Dendritic cell treated with granulocyte-macrophage colony-stimulating factor and Interleukin-4, amounts not matched to agents 40 ng/mL and 50 ng/mL, for 4 days (primary cell): ENCODE data around the gene ITGAE.
A peak's percentile ranks its signal among the peaks of the same experiment; 100 is the strongest.
"Not testable (repeated sequence)": the region's sequence is repeated elsewhere in the genome, so short reads cannot be mapped to it uniquely, and the experiment has no call there.

Experiments
- H3K27ac Mint-ChIP-seq: one replicate; pipeline ENCODE4 v1.8.0; 2022; ENCODE audit warnings: mild to moderate bottlenecking, mixed read lengths
- H3K27me3 Mint-ChIP-seq: one replicate; pipeline ENCODE4 v1.8.0; 2022; ENCODE audit warnings: mild to moderate bottlenecking, mixed read lengths
- H3K36me3 Mint-ChIP-seq: one replicate; pipeline ENCODE4 v1.8.0; 2022; ENCODE audit warnings: low read depth, mixed read lengths
- H3K4me1 Mint-ChIP-seq: one replicate; pipeline ENCODE4 v1.8.0; 2022; ENCODE audit warnings: low read depth, mixed read lengths
- H3K4me3 Mint-ChIP-seq: one replicate; pipeline ENCODE4 v1.8.0; 2022; ENCODE audit warnings: mild to moderate bottlenecking, moderate library complexity, mixed read lengths
- H3K9me3 Mint-ChIP-seq: one replicate; pipeline ENCODE4 v1.8.0; 2022; ENCODE audit warnings: mixed read lengths
- intact Hi-C: fragments of 100-400 bp; cut with micrococcal nuclease; formaldehyde crosslinking; loops from one replicate; pipeline ENCODE4 v1.15.0; 2022

The ITGAE gene

DNA sequence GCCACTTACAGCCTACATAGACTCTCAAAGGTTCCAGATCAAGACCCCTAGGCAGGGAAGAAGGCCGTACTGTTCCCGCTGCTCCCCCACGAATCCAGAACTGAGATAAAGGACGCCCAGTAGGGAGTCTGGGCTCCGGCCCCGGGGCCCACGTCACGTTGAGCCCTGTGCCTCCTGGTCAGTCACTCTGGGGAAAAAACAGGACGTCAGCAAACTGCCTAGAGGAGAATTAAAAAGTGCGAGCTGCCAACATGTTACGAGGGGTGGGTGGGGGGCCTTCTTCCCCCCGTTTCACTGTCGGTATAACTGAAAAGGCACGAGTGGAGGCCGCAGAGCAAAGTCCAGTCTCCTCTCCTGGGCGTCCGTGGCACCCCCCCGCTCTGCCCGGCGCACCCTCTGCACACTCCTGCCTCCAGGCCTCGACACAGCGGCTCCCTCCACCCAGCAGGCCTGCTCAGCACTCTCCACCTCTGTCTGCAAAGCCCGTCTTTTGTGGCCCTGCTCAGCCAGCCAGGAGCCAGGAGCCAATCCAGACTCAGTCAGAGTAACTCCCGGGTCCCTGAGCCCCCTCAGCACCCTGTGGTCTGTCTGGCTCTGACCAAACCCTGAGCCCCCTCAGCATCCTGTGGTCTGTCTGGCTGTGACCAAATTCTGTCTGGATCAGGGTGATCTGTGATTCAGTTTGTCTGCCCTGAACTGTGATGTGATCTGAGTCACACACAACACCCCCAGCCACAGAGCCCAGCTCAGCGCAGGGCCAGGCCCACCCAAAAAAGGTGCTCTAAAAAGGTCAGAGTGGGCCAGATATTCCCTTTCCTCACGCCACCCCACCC, 6.2 kb downstream of the ITGAE start:
- Mint-ChIP-seq H3K27me3 (no peaks in the 10 kb centered on the region), H3K36me3 (no peaks in the 10 kb centered on the region), H3K4me1 (peaks cover 65% of the 10 kb centered on the region), H3K9me3 (no peaks in the 10 kb centered on the region), H3K4me3 (no peak overlapping the region), H3K27ac (no peak overlapping the region)
- intact Hi-C loops = no loop called here

DNA sequence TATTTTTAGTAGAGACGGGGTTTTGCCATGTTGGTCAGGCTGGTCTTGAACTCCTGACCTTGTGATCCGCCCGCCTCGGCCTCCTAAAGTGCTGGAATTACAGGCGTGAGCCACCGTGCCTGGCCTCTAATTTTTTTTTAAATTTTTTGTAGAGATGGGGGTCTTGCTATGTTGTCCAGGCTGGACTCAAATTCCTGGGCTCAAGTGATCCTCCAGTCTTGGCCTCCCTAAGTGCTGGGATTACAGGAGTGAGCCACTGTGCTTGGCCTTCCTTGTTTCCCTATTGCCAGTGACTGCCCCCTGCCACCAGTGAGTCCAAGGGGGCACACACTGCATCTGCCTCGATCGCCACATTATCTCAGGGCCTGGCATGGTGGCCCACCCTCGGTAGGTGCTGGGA, 6.8 kb downstream of the ITGAE start:
- H3K4me1 Mint-ChIP-seq = peaks cover 65% of the 10 kb centered on the region
- H3K4me3 Mint-ChIP-seq, H3K9me3 Mint-ChIP-seq, intact Hi-C loops, H3K27ac Mint-ChIP-seq, H3K27me3 Mint-ChIP-seq, H3K36me3 Mint-ChIP-seq: not testable (repeated sequence)

DNA sequence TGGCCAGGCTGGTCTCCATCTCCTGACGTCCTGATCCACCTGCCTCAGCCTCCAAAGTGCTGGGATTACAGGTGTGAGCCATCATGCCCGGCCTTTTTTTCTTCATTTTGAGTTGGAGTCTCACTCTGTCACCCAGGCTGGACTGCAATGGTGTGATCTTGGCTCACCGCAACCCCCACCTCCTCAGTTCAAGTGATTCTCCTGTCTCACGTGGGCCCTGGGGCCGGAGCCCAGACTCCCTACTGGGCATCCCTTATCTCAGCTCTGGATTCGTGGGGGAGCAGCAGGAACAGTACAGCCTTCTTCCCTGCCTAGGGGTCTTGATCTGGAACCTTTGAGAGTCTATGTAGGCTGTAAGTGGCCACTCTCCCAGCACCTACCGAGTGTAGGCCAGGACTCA, 7.7 kb downstream of the ITGAE start:
- H3K4me3 Mint-ChIP-seq, H3K36me3 Mint-ChIP-seq, H3K27me3 Mint-ChIP-seq, H3K27ac Mint-ChIP-seq, intact Hi-C loops, H3K9me3 Mint-ChIP-seq: not testable (repeated sequence)
- peaks cover 60% of the 10 kb centered on the region for H3K4me1 Mint-ChIP-seq

DNA sequence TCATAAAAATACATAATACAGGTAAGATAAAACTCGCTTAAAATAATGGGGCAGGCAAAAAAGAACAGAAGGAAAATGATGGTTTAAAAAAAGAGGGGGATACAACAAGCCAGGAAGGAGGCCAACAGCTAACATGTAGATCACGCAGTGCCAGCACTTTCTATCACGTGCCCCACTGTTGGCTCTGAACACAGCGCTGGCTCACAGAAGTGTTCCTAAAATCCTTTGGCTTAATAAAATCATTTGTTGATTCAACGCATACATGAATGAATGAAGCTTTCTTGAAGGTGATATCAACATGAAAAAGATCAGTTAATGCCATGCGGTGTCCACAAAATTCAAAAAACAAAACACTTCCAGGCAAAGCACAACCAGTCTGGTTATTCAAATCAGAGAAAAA, 8.5 kb downstream of the ITGAE start:
- H3K4me1 Mint-ChIP-seq = peaks cover 52% of the 10 kb centered on the region
- no peaks in the 10 kb centered on the region for H3K9me3 Mint-ChIP-seq
- intact Hi-C loops = no loop called here
- no peaks in the 10 kb centered on the region for H3K27me3 Mint-ChIP-seq
- H3K4me3 Mint-ChIP-seq = no peak overlapping the region
- no peak overlapping the region for H3K27ac Mint-ChIP-seq
- no peaks in the 10 kb centered on the region for H3K36me3 Mint-ChIP-seq

- no peaks in the 10 kb centered on the region for H3K9me3 Mint-ChIP-seq
- no peak overlapping the region for H3K4me3 Mint-ChIP-seq
- no peak overlapping the region for H3K27ac Mint-ChIP-seq
- intact Hi-C loops = no loop called here
- H3K36me3 Mint-ChIP-seq = no peaks in the 10 kb centered on the region
- no peaks in the 10 kb centered on the region for H3K27me3 Mint-ChIP-seq
- peaks cover 43% of the 10 kb centered on the region for H3K4me1 Mint-ChIP-seq
Observed at GRCh38 chr17:3788200-3788599, 12.8 kb downstream of the ITGAE start.

DNA sequence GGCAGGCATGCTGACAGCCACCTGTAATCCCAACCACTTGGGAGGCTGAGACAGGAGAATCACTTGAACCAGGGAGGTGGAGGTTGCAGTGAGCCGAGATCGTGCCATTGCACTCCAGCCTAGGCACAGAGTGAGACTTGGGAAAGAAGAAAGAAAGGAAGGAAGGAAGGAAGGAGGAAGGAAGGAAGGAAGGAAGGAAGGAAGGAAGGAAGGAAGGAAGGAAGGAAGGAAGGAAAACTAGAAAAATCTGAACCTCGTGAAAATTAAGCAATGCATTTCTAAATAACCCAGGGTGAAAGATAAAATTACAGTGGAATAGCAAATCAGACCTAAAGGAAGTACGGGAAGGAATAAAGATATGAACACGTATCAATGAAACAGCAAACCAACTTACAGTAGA, 15.7 kb downstream of the ITGAE start:
- H3K4me3 Mint-ChIP-seq, H3K9me3 Mint-ChIP-seq, H3K27me3 Mint-ChIP-seq, H3K36me3 Mint-ChIP-seq, intact Hi-C loops: not testable (repeated sequence)
- Mint-ChIP-seq H3K4me1 (peaks cover 20% of the 10 kb centered on the region), H3K27ac (peak overlapping the region; percentile 55)

DNA sequence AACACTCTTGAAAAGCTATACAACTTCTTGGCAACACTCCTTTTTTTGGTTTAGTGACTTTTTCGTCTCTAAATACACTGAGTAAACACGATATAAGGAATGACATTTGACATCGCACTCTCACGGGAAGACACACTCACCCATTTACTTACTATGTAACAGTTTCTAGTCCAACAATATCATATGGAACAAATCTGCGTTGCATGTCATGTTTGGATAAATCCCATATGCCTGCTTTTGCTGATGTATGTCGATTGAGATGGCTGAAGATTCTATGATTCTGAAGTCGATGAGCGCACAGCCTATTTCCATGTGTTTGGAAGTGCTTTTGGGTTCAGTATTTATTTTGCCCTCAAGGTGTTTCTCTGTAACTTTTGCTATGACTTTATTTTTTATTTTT, 18.2 kb downstream of the ITGAE start:
- no peaks in the 10 kb centered on the region for H3K36me3 Mint-ChIP-seq
- peaks cover 6% of the 10 kb centered on the region for H3K4me1 Mint-ChIP-seq
- no peaks in the 10 kb centered on the region for H3K27me3 Mint-ChIP-seq
- H3K4me3 Mint-ChIP-seq = no peak overlapping the region
- no peak overlapping the region for H3K27ac Mint-ChIP-seq
- no peaks in the 10 kb centered on the region for H3K9me3 Mint-ChIP-seq
- intact Hi-C loops = no loop called here

DNA sequence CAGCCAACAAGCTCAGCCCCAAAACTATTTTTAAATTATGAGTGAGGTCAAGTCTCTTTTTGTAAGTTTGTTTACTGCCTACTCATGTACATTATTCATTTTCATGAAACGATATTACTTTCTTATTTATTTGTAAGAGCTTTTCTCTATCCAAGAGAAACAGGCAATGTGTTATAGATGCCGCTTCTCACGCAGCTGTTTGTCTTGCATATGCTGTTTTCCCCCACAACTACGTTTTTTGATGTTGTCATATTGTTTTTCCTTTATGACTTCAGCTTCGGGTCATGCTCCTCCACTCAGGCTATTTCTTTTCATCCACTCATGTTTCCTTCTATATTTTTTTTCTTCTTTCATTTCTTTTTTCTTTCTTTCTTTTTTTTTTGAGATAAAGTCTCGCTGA, 20.0 kb downstream of the ITGAE start:
- intact Hi-C loops = no loop called here

GRCh38 chr17:3777366-3778120, 23.4 kb downstream of the ITGAE start:
- Mint-ChIP-seq H3K27ac (no peak overlapping the region), H3K27me3 (no peaks in the 10 kb centered on the region), H3K9me3 (no peaks in the 10 kb centered on the region), H3K36me3 (no peaks in the 10 kb centered on the region), H3K4me3 (no peak overlapping the region), H3K4me1 (no peaks in the 10 kb centered on the region)
- intact Hi-C loops = no loop called here

More for the DNA sequence above, 20.0 kb downstream of the ITGAE start:
- peaks cover 6% of the 10 kb centered on the region for H3K4me1 Mint-ChIP-seq
- H3K27ac Mint-ChIP-seq = no peak overlapping the region
- no peaks in the 10 kb centered on the region for H3K36me3 Mint-ChIP-seq
- H3K4me3 Mint-ChIP-seq = no peak overlapping the region
- no peaks in the 10 kb centered on the region for H3K27me3 Mint-ChIP-seq
- no peaks in the 10 kb centered on the region for H3K9me3 Mint-ChIP-seq

GRCh38 chr17:3773966-3774365, 27.0 kb downstream of the ITGAE start:
- Mint-ChIP-seq H3K4me3 (no peak overlapping the region), H3K4me1 (peaks cover 17% of the 10 kb centered on the region), H3K27me3 (peaks cover 1% of the 10 kb centered on the region), H3K36me3 (no peaks in the 10 kb centered on the region), H3K9me3 (no peaks in the 10 kb centered on the region), H3K27ac (no peak overlapping the region)
- intact Hi-C loops = no loop called here

DNA sequence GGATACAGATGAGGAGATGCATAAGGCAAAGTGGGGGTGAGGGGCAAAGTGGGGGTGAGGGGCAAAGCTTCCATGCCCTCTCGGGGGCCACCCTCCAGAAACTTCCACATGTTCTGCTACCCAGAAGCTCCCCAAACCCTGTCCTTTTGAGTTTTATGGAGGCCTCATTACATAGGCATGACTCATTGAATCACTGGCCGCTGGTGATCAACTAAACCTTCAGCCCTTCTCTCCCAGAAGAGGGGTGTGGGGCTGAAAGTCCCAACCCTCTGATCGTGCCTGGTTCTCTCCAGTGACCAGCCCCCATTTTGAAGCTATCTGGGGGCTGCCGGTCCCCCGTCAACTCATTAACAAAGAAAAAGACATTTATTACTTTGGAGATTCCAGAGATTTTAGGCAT, 27.5 kb downstream of the ITGAE start:
- intact Hi-C loops = no loop called here
- Mint-ChIP-seq H3K4me1 (peaks cover 20% of the 10 kb centered on the region), H3K36me3 (no peaks in the 10 kb centered on the region), H3K4me3 (no peak overlapping the region), H3K27ac (no peak overlapping the region), H3K9me3 (no peaks in the 10 kb centered on the region), H3K27me3 (peaks cover 2% of the 10 kb centered on the region)

DNA sequence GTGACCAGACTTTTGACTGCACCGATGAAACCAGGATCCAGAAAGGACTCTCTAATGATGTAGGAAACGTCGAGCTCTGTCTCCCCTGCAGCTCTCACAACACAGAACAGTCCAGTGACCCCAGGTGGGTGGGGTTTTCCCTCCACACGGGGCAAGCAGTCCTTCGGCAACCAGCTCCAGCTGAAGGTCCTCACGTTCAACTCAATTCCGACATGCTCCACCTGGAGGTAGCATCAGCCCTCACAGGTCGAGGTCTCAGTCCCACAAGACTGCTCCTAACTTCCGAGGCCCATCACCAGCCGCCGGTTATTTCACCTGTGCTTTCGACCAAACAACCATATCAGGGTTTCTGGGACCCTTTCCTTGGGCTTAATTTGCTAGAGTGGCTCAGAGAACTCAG, 28.2 kb downstream of the ITGAE start:
- Mint-ChIP-seq H3K36me3 (no peaks in the 10 kb centered on the region), H3K27me3 (peaks cover 3% of the 10 kb centered on the region), H3K9me3 (no peaks in the 10 kb centered on the region), H3K4me1 (peaks cover 22% of the 10 kb centered on the region), H3K27ac (no peak overlapping the region), H3K4me3 (no peak overlapping the region)
- intact Hi-C loops = no loop called here

GRCh38 chr17:3771140-3771539, 29.8 kb downstream of the ITGAE start:
- H3K36me3 Mint-ChIP-seq = no peaks in the 10 kb centered on the region
- no peak overlapping the region for H3K27ac Mint-ChIP-seq
- intact Hi-C loops = no loop called here
- H3K9me3 Mint-ChIP-seq = no peaks in the 10 kb centered on the region
- no peak overlapping the region for H3K4me3 Mint-ChIP-seq
- H3K27me3 Mint-ChIP-seq = peaks cover 3% of the 10 kb centered on the region
- H3K4me1 Mint-ChIP-seq = peaks cover 23% of the 10 kb centered on the region

DNA sequence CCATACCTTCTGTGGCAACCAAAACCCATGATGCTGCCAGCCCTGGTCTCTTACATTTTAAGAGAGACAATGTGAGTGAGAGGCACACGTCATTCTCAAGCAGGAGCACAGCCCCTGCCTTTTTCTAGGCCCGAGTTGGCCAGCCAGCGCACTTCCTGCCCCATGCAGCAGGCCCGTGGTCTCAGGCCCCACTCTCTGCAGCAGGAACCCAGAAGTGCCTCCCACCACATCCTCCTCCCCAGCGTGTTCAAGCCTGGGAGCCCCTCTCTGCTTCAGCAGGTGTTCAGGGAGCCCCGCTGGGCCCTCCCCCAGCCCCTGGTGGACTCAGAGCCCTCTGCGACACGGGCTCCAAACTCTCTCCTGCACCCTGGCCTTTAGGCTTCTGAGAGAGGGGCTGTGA, 30.5 kb downstream of the ITGAE start:
- H3K4me1 Mint-ChIP-seq = peaks cover 30% of the 10 kb centered on the region
- H3K27me3 Mint-ChIP-seq = peaks cover 3% of the 10 kb centered on the region
- H3K36me3 Mint-ChIP-seq = no peaks in the 10 kb centered on the region
- peak overlapping the region; percentile 20 for H3K27ac Mint-ChIP-seq
- intact Hi-C loops = no loop called here
- H3K4me3 Mint-ChIP-seq = no peak overlapping the region
- no peaks in the 10 kb centered on the region for H3K9me3 Mint-ChIP-seq
